GM12878 (cell line): ENCODE data around the gene AGBL4.

Experiments used
- CHD4 ChIP-seq: fragments of 200-600 bp; sonication (generic); IDR thresholded peaks from 2 replicates; pipeline ENCODE4 v1.6.1; 2016; ENCODE audit warnings: mild to moderate bottlenecking
- CTCF ChIP-seq, 3 experiments: IDR thresholded peaks in 2 of 3; conservative IDR thresholded peaks in 1 of 3; 2 replicates each; pipeline ENCODE4 v1.5.1; 2011; ENCODE audit warnings: low read depth in 3 of 3, low read length in 3 of 3, mild to moderate bottlenecking in 3 of 3, control low read depth in 2 of 3, moderate library complexity in 2 of 3, inconsistent platforms in 1 of 3, mixed read lengths in 1 of 3; ENCODE audit not compliant: control insufficient read depth in 2 of 3, insufficient read depth in 1 of 3; ENCODE audit errors: extremely low read depth in 1 of 3
- EZH2 ChIP-seq: IDR thresholded peaks from 2 replicates; pipeline ENCODE4 v1.6.1; 2012; ENCODE audit warnings: low read depth, mild to moderate bottlenecking, control low read depth, inconsistent platforms, low read length, borderline replicate concordance; ENCODE audit not compliant: control insufficient read depth
- MAX ChIP-seq: IDR thresholded peaks from 2 replicates; pipeline ENCODE4 v1.6.1; 2012; ENCODE audit warnings: low read depth, low read length, improper control_type of control experiment
- NFYB ChIP-seq: IDR thresholded peaks from 2 replicates; pipeline ENCODE4 v1.6.1; 2011; ENCODE audit warnings: low read depth, mild to moderate bottlenecking, low read length, improper control_type of control experiment, moderate library complexity; ENCODE audit not compliant: insufficient read depth
- PBX3 ChIP-seq: IDR thresholded peaks from 2 replicates; pipeline ENCODE4 v1.6.1; 2011; ENCODE audit warnings: mild to moderate bottlenecking, low read depth, low read length, moderate library complexity; ENCODE audit not compliant: insufficient replicate concordance
- POLR2A ChIP-seq: IDR thresholded peaks from 2 replicates; pipeline ENCODE4 v1.6.1; 2011; ENCODE audit warnings: low read depth, mild to moderate bottlenecking, low read length
- YY1 ChIP-seq: IDR thresholded peaks from 2 replicates; pipeline ENCODE4 v1.6.1; 2011; ENCODE audit warnings: low read depth, mild to moderate bottlenecking, low read length
- ZNF207 ChIP-seq: fragments of 450-650 bp; IDR thresholded peaks from 2 replicates; pipeline ENCODE4 v1.6.1; 2014; ENCODE audit warnings: antibody characterized with exemption, mild to moderate bottlenecking, borderline replicate concordance

- TF ChIP-seq CTCF (IDR thresholded peaks at IDR 0.05 in 2 of 3, conservative IDR thresholded peaks at IDR 0.05 in 1 of 3; ENCODE audit: control insufficient read depth in 2 of 3, extremely low read depth in 1 of 3, insufficient read depth in 1 of 3, low read depth in 3 of 3, low read length in 3 of 3) = no peak
- TF ChIP-seq MAX = no peak
- TF ChIP-seq ZNF207 = no peak
- TF ChIP-seq EZH2 = no peak
- TF ChIP-seq NFYB = no peak
- no peak for TF ChIP-seq PBX3
- no peak for TF ChIP-seq POLR2A
- no peak for TF ChIP-seq YY1
- no peak for TF ChIP-seq CHD4
Measured at GRCh38 chr1:48808496-48808895, 1215.3 kb downstream of the AGBL4 start.
